Prostate gland (tissue), 2 donors: ENCODE measurements around the gene CPLX1.

ENCODE experiments used
- CTCF ChIP-seq, 4 experiments: fragments of 200-600 bp in 2 of 4; fragments of 450-650 bp in 2 of 4; sonication (generic) in 2 of 4; IDR thresholded peaks; 1 replicate in 3 of 4; 2 replicates in 1 of 4; pipeline ENCODE4 v1.5.1; 2016 to 2019; ENCODE audit warnings: antibody characterized with exemption in 4 of 4, mild to moderate bottlenecking in 2 of 4, moderate library complexity in 2 of 4
- POLR2A ChIP-seq: fragments of 450-650 bp; IDR thresholded peaks from one replicate; pipeline ENCODE4 v1.6.1; 2016; ENCODE audit warnings: antibody characterized with exemption, mild to moderate bottlenecking
- POLR2AphosphoS5 ChIP-seq: sonication (generic); formaldehyde crosslinking; IDR thresholded peaks from one replicate; pipeline ENCODE4 v1.6.1; 2017; ENCODE audit warnings: antibody characterized with exemption

- TF ChIP-seq CTCF (IDR thresholded peaks at IDR 0.05) = no peak
- TF ChIP-seq POLR2A = no peak
- TF ChIP-seq POLR2AphosphoS5 = no peak
Measured at GRCh38 chr4:823176-823760, 2.7 kb downstream of the CPLX1 start.
